Renal cortex interstitium (tissue), 11 donors: ENCODE data around the gene TMEM30A. TPM values are rescaled to one million over a fixed set of nuclear protein-coding genes. Genes with fewer than 3 reads are reported as not detected.

ENCODE experiments used
- DNase-seq, 11 donors: peaks; one replicate each; pipeline ENCODE4 v3.0.0-alpha.2; 2013; ENCODE audit warnings: low read depth in 9 of 11, low spot score in 4 of 11; ENCODE audit errors: extremely low read depth in 1 of 11
- polyA plus RNA-seq, 3 donors: library from polyadenylated mRNA; unstranded; fragments of 120-200 nt; gene quantifications; one replicate each; pipeline ENCODE4 v1.2.1, GENCODE V29; 2013; ENCODE audit not compliant: insufficient read length in 3 of 3

Gene TMEM30A
- polyA plus RNA-seq, 3 donors: 108 to 146 (median 126) TPM

DNA sequence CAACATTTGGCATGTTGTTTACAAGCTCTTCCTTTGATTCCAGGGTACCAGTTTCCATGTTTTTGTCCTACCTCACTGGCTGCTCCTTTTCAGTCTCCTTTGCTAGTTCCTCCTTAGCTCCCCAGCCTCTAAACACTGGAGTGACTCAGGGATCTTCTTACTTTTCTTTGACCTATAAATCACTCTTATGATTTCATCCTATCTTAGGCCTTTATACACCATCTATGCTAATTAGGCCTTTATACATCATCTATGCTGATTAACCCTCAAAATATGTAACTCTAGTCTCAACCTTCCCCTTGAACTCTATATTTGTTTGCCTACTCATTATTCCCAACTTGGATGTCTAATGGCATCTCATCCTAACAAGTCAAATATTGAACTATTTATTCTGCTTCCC is 9.5 kb downstream of the TMEM30A start:
- DNase-seq: no peak

DNA sequence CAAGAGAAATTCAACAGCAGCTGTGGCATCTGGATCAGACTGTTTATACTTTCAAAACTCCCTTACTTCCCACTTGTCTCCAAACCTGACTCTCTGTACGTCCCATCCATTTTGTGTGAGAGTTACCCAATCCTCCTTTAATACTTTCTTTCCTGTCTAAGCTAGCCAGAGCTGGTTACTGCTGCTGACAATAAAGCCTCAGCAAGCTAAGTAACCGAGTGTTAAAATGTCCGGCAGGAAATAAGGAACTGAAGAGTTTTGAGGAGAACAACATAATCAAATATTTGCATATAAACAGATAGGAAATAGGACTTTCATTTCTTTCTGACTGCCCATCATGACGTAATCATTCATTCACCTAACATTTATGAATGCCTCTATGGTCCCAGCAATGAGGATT is 11.6 kb downstream of the TMEM30A start:
- no peak for DNase-seq

DNA sequence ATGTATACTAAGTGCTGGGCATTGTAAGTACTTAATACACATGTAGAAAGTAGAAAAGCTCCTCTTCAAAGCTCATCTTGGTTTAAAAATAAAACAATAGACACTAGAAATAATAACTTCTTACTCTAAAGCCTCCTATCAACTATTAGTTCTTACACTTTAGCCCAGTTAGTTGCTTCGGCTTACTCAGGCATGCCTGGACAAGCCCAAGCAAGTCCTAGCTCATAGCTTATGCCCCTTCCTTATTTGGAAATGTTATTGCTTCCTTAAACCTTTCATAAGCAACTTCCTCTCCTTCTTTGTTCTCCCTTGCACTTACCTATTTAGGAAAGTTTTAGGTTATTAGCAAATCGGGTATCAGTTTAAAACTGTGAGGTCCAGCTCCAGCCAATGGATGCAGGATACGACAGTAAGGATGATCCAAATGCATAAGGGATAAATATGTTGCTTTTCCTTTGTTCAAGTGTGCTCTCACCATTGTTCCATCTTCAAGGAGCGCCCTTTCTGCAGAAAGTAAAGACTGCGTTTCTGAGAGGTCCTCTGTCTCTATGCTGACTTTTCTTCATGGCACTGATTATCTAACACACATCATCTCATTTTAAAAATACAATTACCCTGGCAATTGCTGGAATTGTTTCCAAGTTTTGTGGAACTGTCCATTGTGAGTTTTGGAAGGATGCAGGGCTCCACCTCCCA is 12.3 kb downstream of the TMEM30A start:
- DNase-seq: no peak

DNA sequence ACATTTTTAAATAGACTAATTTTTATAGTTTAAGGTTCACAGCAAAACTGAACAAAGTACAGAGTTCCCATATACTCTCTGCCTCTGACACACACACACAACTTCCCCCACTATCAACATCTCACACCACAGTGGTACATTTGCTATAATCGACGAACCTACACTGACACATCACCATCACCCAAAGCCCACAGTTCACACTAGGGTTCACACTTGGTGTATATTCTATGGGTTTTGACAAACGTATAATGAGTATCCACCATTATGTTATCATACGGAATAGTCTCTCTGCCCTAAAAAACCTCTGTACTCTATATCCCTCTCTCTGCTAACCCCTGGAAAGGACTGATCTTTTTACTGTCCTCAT is 15.6 kb downstream of the TMEM30A start:
- no peak for DNase-seq

DNA sequence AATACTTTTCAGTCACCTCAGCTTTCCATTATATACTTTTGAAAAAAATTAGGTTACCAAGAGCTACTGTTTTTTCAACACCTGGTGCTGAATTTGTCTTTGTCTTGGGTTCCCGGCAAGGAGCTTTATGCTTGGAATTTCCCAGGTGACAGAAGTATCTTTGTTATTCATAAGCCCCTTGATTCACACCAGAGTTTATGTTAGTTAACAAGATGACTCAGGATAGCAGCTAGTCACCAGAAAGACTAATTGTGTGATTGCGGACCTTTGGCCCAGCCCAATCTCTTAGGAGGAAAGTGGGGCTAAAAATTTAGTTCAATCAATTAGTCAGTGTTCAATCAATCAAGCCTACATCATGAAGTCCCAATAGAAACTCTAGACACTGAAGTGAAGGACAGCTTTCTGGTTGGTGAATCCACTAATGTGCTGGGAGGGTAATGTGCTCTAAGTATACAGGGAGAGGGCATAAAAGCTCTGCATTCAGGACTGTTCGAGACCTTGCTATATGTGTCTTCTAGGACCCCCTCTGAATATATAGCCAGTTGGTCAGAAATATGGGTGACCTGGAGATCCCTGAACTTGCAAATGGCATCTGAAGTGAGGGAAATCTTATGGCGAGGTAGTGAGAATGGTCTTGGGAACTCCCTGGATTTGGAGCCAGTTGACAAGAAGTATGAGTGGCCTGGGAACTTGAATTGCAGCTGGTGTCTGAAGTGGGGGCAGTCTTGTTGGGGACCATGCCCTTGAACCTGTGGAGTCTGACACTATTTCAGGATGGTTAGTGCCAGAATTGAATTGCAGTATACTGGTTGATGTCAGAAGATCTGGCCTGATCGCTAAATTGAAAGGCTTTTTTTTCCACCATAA is 16.2 kb downstream of the TMEM30A start:
- DNase-seq: no peak

DNA sequence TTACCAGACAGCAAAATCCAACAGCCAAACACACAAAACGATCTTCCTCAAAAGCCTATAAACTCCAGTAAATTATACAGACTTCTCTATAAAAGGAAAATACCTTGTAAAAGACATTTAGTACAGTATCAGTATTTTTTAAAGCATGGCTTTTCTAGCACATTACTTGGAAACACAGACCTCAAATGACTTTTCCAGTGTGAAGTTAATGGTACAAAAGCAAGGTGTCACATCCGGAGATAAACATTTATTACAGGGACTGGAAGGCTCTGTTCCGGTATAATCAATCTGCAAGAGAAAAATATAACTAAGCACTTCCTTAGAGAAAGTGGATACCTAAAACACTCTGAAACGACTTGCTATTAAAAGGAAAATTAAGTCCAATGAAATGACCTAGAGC is 17.1 kb downstream of the TMEM30A start:
- DNase-seq: no peak

DNA sequence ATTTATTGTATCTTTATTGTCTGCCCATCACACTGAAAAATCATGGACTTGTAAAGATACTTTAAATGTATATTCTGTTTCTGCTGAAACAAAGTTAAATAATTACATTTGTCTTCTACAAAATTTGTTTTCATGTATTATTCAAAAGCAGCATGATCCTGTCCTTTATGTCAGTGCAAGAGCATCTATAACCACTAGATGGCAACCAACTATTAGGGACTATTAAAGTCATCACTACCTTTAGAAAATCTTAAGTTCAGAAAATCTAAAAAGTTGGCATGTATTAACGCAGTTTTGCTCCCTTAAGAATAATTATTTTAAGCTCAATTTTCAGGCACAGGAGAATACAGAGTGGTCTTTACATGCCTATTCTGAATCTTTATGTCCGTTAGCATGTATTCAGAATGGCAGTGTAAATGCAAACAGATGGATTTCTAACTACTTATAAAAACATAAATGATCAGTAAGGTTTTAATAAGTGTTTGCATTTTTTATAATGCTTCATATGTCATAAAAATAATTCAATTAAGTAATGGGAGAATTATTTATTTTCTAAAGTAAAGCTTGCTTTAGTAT is 17.8 kb downstream of the TMEM30A start:
- DNase-seq: no peak

DNA sequence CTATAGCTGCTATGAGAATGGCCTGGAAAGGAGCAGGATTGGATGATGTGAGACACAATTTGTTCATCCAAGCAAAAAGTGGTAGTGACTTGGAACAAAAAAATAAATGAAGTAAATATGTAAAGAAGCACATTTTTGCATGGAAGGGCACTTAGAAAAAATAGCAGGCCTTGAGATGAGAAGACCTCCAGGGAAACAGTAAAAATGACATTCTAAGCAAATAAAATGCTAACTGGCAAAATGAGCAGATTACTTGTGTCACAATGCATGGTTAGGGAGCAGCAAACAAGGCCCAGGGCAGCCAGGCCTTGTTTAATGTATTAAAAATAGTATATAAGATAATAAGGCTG is 21.2 kb downstream of the TMEM30A start:
- no peak for DNase-seq

DNA sequence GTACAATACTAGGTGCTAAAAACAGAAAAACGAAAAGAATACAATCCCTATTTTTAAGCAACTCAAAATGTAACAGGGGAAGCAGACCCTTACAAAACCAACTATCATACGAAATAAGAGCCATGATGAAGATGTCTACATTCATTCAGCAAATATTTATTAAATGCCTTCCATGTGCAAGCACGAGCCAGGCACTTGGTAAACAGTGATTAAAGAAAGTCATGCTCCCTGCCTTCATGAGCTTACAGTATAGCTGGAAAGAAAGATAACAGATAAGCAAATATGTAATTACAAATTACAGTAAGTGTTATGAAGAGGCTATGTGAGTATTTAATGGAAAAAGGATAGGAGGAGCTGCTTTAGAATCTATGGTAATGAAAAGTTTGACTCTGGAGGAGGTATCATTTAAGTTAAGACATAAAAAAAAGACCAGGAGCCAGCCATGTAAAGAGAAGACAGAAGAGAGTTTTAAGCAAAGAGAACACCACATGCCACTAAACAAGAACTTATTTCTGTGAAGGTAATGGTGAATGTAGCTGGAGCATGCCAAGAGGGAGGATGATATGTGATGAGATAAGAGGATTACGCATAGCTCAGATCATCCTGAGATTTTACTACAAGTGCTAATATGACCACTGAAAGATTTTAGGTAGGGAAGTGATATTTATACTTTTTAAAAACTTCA is 21.7 kb downstream of the TMEM30A start:
- DNase-seq: no peak

DNA sequence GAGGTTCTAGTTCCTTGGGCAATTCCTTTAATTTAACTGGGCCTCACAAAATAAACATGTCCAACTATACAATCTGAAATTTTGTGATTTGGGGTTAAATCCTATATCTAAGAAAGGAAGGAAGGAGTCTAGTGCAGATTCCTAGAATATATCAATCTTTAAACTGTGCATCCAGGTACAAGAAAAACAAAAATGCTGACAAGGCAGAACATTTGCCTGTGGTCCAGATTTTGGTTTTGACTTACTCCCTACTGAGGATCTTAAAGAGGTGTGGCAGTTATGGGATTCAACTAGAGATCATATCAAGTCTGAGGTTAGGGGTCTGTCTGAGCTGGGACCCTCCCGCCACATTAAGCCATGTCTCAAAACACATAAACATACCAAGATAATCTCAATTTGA is 23.3 kb downstream of the TMEM30A start:
- DNase-seq: no peak

DNA sequence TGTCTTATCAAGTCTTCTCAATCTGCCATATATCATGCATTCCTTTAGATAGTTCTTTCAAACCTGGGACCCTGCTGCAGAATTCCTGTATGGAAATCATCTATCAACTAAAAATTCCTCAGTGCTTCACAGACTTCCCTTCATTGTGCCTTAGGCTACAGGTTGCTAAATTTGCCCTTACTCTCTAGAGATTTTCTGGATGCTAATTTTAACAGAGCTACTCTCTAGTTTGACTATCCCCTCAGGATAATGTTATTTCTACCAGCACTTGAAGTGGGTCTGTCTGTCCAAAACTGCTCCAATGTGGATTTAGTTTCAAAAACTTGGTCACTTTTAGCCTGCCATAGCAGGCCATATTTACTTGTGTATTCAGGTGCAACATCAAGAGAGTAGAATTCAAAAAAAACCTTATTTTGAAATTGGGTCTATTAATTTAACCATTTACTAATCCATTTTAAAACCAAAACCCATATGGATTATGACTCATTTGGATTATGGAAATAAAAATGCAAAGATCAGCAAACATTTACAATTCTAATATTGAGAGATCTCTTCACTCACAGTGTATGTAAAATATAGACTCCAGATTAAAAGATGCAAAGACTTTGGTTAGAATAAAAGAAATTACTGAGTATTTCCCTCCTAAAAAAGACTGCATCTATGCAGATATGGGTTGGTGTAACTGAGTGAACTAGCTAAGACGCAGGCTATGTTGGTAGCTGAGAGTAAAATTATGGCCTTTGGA is 27.1 kb downstream of the TMEM30A start:
- DNase-seq: no peak

DNA sequence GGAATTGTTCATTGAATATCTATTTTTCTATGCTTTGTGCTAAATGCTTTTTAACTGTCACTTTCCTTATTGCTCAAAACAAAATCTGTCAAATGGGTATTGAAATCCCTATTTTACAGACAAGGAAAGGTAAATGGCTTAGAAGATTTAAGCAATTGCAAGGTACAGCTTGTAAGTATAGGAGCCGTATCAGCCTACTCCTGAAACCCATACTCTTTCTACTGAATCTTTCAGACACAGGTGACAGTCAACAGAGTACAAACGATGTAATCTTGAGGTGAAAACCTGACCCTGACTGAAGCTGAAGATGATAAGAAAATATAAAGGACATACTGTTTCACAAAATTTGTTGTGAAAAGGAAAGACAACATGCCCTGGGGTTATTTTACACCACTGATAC is 34.0 kb downstream of the TMEM30A start:
- no peak for DNase-seq

DNA sequence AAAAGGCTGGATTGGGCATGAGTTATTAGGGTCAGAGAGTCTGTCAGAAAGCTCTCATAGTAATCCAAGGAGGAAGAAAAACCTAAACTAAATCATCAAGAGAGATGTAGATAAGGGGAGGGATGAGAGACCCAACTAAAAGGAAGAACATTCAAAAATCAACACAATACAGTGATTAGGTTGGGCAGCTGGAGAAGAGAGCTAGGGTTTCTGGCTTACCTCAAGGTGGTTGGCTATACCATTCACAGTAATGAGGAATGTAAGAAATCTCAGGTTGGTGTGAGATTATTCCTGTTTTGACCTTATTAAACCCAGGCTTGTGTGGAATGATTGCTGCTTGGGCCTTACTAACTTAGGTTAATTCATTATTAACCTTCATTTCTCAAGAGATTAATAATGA is 34.8 kb downstream of the TMEM30A start:
- DNase-seq: no peak

DNA sequence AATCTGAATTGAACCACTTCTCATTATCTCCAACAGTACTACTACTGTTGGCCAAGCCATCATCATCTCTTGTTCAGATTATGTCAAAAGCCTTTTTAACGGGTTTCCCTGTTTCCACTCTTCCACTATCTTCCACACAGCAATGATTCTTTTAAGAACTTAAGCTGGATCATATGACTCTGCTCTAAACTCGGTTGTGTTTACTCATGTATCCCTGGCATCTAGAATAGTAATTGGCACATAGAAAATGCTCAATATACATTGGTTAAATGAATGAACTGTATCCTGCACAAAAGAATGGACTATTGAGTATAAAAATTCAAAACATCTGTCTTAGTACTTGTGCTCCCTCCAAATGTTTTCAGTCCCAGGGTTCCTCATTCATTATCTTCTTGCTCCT is 38.2 kb downstream of the TMEM30A start:
- DNase-seq: no peak

DNA sequence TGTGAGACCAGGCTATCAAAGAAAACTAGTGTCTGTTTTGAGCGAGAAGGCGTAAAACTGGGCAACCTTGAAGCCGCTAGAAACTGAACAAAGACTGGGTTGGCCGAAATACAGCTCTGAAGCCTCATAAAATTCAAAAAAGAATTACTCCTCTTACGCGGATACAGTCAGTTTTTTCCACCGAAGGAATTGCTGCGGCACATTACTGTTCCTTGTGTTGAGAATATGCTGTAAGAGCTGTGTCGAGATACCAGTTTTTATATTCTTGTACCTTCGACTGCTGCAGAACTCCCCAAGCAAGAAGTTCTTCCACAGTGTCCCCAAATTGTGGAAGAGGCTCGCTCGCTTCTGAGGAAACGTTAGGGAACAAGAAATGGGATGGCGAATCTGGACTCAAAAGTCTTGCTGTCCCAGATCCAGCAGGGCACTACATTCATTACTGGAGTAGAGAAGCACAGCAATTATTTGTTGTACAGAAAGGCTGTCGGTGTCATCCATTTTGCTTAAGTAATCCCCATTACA is 40.5 kb downstream of the TMEM30A start:
- no peak for DNase-seq

DNA sequence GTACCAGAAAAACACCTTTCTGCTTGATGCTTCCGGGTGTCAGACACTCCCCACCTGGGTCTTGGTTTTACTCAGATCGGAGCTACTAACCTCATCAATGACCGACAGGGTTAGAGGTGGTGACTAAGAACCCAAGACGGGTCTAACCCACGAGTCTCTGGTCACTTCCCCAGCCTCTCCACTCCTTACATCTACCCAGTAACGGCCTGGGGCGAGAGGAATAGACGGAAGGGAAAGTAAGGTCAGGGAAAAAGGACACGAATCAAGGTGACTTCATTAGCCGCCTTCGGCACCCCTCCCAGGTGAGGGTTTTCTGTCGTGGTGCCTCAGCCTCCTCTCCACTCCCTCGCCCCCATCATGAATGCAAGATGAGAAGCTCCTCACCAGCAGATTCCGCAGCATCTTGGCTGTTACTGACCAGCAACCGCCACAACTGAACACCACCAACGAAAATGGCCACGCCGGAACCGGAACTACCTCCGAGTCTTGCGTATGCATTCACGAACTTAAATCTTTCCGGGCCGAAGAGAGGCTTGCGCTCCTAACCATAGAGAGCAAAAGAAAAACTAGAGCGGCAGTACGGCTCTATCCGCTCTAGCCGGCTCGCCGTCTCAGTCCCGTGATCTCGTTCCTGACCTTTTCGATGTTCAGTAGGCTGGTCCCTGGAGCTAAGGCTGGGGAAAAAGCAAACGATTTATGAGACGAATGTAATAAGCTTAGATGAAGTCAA is 41.1 kb downstream of the TMEM30A start, which contains the start of gene COX7A2:
Gene COX7A2, minus strand, starts transcription at position 469 of the 730 bp plus-strand sequence. Its CDS starts 67 bp downstream, at position 402.
- peak; percentile 85 to 98 (median 94) for DNase-seq

DNA sequence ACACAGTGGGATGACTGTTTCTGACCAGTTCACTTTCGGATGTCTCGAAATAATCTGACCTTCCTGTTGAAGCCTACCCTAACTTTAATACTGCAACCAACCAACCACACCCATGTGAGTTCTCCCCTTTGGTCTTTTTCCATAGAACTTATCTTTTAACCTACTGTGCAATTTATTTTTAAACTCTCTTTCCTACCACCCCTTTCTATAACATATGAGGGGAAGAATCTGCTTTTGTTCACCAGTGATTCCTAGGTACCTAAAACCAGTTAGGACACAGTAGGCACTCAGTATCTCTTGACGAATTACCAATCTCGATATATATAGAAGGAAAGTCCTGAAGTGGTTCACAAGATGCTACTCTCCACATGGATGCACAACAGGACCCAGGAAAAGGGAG is 48.0 kb downstream of the TMEM30A start:
- DNase-seq: no peak

DNA sequence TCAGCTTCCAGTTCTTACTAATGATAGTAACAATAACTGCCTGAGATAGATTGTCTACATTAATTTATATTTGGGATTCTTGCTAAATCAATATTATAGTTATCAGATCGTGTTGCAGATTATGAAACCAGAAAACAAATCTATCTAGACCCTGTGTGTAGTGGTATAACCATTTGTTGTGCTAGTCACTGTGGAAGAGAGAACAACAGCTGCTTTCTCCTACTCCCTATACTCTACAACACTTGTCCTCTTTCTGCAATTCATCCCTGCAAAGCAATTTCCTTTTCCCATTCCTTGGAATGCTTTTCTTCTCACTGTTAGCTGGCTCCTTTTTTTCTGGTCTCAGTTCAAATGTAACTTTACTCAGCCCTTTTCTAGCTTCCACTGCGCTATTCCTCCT is 49.3 kb downstream of the TMEM30A start:
- no peak for DNase-seq
